ENCODE data around the gene ARGLU1. TPM values are rescaled to one million over a fixed set of nuclear protein-coding genes. Genes with fewer than 3 reads are reported as not detected.
A peak's percentile ranks its signal among the peaks of the same experiment; 100 is the strongest.
"Not testable (repeated sequence)": the region's sequence is repeated elsewhere in the genome, so short reads cannot be mapped to it uniquely, and the experiment has no call there.

ARGLU1 gene
- total RNA-seq, 1 donor from 2014 or later, result 43.0 TPM

DNA sequence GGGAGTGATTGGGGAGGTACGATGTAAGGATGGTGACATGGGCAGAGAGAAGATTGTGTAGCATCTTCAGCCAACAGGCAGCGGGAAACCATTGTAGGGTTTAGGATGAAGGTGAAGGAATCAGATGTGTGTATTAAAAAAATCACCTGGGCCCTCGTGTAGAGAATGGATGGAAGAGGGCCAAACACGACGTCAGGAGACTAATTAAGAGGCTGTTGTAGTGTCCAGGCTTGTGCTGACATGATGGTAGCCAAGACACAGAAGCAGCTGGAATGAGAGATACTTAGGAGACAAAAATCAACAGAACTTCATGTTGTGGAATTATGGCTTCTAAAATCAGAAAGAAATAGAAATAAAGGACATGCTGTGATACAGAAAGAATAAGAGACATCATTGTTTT lies 41.2 kb upstream of the ARGLU1 start:
- TF ChIP-seq, protein P1, sequence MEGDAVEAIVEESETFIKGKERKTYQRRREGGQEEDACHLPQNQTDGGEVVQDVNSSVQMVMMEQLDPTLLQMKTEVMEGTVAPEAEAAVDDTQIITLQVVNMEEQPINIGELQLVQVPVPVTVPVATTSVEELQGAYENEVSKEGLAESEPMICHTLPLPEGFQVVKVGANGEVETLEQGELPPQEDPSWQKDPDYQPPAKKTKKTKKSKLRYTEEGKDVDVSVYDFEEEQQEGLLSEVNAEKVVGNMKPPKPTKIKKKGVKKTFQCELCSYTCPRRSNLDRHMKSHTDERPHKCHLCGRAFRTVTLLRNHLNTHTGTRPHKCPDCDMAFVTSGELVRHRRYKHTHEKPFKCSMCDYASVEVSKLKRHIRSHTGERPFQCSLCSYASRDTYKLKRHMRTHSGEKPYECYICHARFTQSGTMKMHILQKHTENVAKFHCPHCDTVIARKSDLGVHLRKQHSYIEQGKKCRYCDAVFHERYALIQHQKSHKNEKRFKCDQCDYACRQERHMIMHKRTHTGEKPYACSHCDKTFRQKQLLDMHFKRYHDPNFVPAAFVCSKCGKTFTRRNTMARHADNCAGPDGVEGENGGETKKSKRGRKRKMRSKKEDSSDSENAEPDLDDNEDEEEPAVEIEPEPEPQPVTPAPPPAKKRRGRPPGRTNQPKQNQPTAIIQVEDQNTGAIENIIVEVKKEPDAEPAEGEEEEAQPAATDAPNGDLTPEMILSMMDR (conservative IDR thresholded peaks at IDR 0.05; ENCODE audit: low read depth, low read length), result no peak
- no peak for DNase-seq (ENCODE audit: low read depth)
- H3K4me3 ChIP-seq (ENCODE audit: low read depth, low read length), result no peak overlapping the region

DNA sequence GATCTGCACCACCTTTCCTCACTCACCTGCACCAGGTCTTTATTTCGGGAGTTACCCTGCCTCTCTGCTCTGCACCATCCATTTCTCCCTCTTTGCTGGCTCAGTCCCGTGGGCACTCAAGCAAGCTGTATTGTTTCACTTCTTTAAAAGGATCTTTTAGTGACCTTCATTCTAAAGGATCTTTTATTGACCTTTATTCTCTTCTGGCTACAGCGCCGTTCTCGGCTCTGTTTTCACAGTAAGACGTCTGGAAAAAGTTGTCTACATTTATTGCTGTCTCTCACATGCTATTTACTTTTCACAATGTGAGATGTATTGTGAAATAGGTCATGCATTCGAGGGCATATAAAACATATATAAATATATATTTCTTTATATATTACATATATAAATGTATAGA lies 35.6 kb upstream of the ARGLU1 start:
- TF ChIP-seq, protein P1 (conservative IDR thresholded peaks at IDR 0.05; ENCODE audit: low read depth, low read length), result no peak
- DNase-seq (ENCODE audit: low read depth), result no peak
- H3K4me3 ChIP-seq (ENCODE audit: low read depth, low read length), result no peak overlapping the region

DNA sequence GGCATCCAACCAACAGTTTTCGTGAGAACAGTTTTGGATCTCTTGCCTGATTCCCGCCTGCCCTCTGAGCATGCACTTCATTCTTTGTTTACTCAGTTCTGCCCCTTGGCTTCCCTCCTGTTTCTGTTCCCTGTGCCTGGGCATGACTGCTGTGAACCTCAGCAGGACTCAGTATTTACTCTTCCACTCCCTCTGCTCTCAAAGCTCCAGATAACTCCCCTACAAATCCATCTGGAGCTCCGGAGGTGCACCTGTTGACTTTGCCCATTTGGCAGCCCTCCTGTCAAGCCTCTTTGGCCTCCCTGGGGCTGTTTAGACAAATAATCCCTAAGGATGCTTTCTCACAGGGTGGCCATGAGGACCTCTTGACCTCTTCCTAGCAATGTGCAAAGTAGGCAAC lies 34.2 kb upstream of the ARGLU1 start:
- TF ChIP-seq, protein P1 (conservative IDR thresholded peaks at IDR 0.05; ENCODE audit: low read depth, low read length), result no peak
- no peak overlapping the region for H3K4me3 ChIP-seq (ENCODE audit: low read depth, low read length)
- DNase-seq (ENCODE audit: low read depth), result no peak

- no peak overlapping the region for H3K4me3 ChIP-seq (ENCODE audit: low read depth, low read length)
- TF ChIP-seq, protein P1 (conservative IDR thresholded peaks at IDR 0.05; ENCODE audit: low read depth, low read length), result no peak
- no peak for DNase-seq (ENCODE audit: low read depth)
Measured at GRCh38 chr13:106601489-106601888, 33.6 kb upstream of the ARGLU1 start.

DNA sequence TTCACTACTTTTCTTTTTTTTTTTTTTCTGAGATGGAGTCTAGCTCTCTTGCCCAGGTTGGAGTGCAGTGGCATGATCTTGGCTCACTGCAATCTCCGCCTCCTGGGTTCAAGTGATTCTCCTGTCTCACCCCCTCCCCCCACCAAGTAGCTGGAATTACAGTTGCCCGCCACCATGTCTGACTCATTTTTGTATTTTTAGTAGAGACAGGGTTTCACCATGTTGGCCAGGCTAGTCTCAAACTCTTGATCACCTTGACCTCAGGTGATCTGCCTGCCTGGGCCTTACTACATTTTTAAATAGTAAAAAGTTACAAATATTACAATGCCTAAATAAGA lies 32.8 kb upstream of the ARGLU1 start:
- not testable (repeated sequence) for DNase-seq (ENCODE audit: low read depth); H3K4me3 ChIP-seq (ENCODE audit: low read depth, low read length)

DNA sequence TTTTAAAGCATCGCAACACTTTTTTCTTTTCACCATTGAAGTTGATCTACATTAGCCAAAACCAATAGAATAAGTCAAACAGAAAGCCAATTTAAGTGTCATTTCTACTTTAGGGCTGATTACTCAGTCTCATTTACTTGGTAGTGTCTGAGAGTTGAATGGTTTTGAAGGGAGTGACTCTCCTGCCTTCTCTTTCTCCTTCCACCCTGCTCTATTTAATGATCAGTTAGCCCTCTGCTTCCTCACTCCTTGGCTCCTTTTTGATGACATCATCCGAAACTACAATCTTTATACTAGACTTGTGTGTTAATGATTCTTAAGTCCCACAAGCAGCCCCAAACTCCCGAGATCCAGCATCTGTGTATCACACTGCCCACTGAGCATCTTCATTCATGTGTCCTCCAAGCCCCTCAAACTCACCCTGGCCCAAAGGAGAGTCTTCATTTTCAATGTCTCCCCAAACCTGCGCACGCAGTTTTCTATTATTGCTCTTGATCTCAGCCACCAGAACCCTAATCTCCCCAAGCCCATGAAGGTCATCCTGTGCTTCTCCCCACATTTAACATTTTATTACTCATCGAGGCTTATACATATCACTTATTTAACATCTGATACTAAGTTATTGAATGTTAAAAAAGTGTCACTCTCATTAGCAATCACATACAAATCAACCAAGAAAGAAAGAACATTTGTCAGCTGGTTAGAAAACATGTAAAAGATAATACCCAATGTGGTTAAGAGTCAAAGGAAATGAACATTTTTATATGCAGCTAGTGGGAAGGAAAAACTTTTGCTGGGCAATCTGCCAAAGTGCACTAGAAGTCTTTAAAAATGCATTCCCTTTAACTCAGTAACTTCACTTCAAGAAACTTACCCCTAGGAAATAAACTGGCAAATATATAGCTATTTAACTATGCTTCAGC lies 32.2 kb upstream of the ARGLU1 start:
- DNase-seq (ENCODE audit: low read depth), result peak; percentile 27
- H3K4me3 ChIP-seq (ENCODE audit: low read depth, low read length), result no peak overlapping the region
- TF ChIP-seq, protein P1 (conservative IDR thresholded peaks at IDR 0.05; ENCODE audit: low read depth, low read length), result no peak

DNA sequence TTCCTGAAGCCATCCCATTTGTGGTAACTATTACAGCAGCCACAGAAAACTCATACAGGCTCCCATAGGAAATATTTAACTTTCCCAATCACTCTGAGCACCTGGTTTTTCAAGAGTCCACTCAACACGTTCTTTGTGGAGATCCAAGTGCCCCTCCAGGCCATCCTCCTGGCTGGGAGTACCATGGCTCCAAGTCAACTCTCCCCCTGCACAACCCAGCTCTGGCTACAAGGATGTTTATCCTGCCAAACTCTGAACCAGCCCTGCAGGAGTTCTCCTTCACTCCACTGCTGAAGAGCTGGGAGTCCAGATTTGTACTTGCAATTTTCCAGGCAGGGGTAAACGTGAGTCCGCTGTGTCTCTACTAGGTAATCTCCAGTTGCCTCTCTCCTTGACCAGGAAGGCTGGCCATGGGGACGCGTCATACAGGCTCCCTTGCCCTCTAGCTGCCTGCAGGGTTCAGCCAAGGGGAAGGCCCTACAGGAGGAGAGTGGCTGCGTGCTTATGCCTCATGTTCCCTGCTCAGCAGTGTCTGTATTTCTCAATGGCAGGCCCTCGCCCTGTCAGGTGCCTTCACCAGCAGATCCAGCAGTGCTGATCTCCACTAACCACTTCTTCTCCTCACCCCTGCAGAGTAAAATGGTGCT lies 29.9 kb upstream of the ARGLU1 start:
- H3K4me3 ChIP-seq (ENCODE audit: low read depth, low read length), result no peak overlapping the region
- TF ChIP-seq, protein P1 (conservative IDR thresholded peaks at IDR 0.05; ENCODE audit: low read depth, low read length), result no peak

More for the DNA sequence above, 29.9 kb upstream of the ARGLU1 start:
- no peak for DNase-seq (ENCODE audit: low read depth)
